Measurements from ENCODE around the gene TMEM150A.
A peak's percentile ranks its signal among the peaks of the same experiment; 100 is the strongest.
"Not testable (repeated sequence)": the region's sequence is repeated elsewhere in the genome, so short reads cannot be mapped to it uniquely, and the experiment has no call there.

The TMEM150A gene

GRCh38 chr2:85621338-85621737 is 18.8 kb upstream of the TMEM150A start:
- Histone ChIP-seq H3K36me3 (ENCODE audit: low read length) (peaks cover 54% of the 10 kb centered on the region), H3K4me3 (ENCODE audit: insufficient read depth, low read length, poor library complexity, severe bottlenecking) (no peak overlapping the region), H4K20me1 (ENCODE audit: low read depth, low read length) (peaks cover 19% of the 10 kb centered on the region; the same call in 1 of the 2 replicates), H3K9me2 (replicated peaks; ENCODE audit: insufficient read depth, low read length) (no peaks in the 10 kb centered on the region), H3K9me3 (ENCODE audit: insufficient read depth, low read length) (no peaks in the 10 kb centered on the region), H3K9ac (ENCODE audit: low read length) (no peak overlapping the region), H3K4me2 (ENCODE audit: low read depth, low read length, poor library complexity, severe bottlenecking) (no peak overlapping the region), H3K79me2 (ENCODE audit: insufficient read depth, low read length) (peaks cover 62% of the 10 kb centered on the region), H3K27ac (ENCODE audit: low read depth, low read length) (no peak overlapping the region), H2AFZ (ENCODE audit: low read depth, low read length, severe bottlenecking) (no peak overlapping the region), H3K27me3 (ENCODE audit: low read length) (no peaks in the 10 kb centered on the region), H3F3A (ENCODE audit: insufficient read depth) (peaks cover 7% of the 10 kb centered on the region; the same call in 1 of the 2 replicates)
- TF ChIP-seq CTCF (IDR thresholded peaks at IDR 0.05; ENCODE audit: insufficient read depth, low read length, poor library complexity, severe bottlenecking) (no peak), EZH2phosphoT487 (conservative IDR thresholded peaks at IDR 0.05; ENCODE audit: low read length) (no peak)

GRCh38 chr2:85619617-85620016 is 17.1 kb upstream of the TMEM150A start:
- no peak overlapping the region for H3K9ac ChIP-seq (ENCODE audit: low read length)
- peaks cover 19% of the 10 kb centered on the region; the same call in 1 of the 2 replicates for H4K20me1 ChIP-seq (ENCODE audit: low read depth, low read length)
- no peak overlapping the region for H3K27ac ChIP-seq (ENCODE audit: low read depth, low read length)
- H2AFZ ChIP-seq (ENCODE audit: low read depth, low read length, severe bottlenecking) = no peak overlapping the region
- H3K36me3 ChIP-seq (ENCODE audit: low read length) = peaks cover 48% of the 10 kb centered on the region
- TF ChIP-seq EZH2phosphoT487 (conservative IDR thresholded peaks at IDR 0.05; ENCODE audit: low read length) = no peak
- no peak for TF ChIP-seq CTCF (IDR thresholded peaks at IDR 0.05; ENCODE audit: insufficient read depth, low read length, poor library complexity, severe bottlenecking)
- H3F3A ChIP-seq (ENCODE audit: insufficient read depth) = peaks cover 8% of the 10 kb centered on the region
- no peak overlapping the region for H3K4me2 ChIP-seq (ENCODE audit: low read depth, low read length, poor library complexity, severe bottlenecking)
- no peaks in the 10 kb centered on the region for H3K9me3 ChIP-seq (ENCODE audit: insufficient read depth, low read length)
- peaks cover 65% of the 10 kb centered on the region for H3K79me2 ChIP-seq (ENCODE audit: insufficient read depth, low read length)
- no peak overlapping the region for H3K4me3 ChIP-seq (ENCODE audit: insufficient read depth, low read length, poor library complexity, severe bottlenecking)
- H3K9me2 ChIP-seq (replicated peaks; ENCODE audit: insufficient read depth, low read length) = no peaks in the 10 kb centered on the region
- no peaks in the 10 kb centered on the region for H3K27me3 ChIP-seq (ENCODE audit: low read length)

GRCh38 chr2:85617723-85618122 is 15.2 kb upstream of the TMEM150A start:
- peak overlapping the region; percentile 96 for H3K4me2 ChIP-seq (ENCODE audit: low read depth, low read length, poor library complexity, severe bottlenecking)
- peak overlapping the region; percentile 86 for H3K4me3 ChIP-seq (ENCODE audit: insufficient read depth, low read length, poor library complexity, severe bottlenecking)
- peaks cover 57% of the 10 kb centered on the region for H3K79me2 ChIP-seq (ENCODE audit: insufficient read depth, low read length)
- not testable (repeated sequence) for H3K27ac ChIP-seq (ENCODE audit: low read depth, low read length); H2AFZ ChIP-seq (ENCODE audit: low read depth, low read length, severe bottlenecking); H3K9me2 ChIP-seq (replicated peaks; ENCODE audit: insufficient read depth, low read length); H3K27me3 ChIP-seq (ENCODE audit: low read length); H3K9me3 ChIP-seq (ENCODE audit: insufficient read depth, low read length)
- H3K36me3 ChIP-seq (ENCODE audit: low read length) = peaks cover 32% of the 10 kb centered on the region
- H3K9ac ChIP-seq (ENCODE audit: low read length) = peak overlapping the region; percentile 80
- H4K20me1 ChIP-seq (ENCODE audit: low read depth, low read length) = peaks cover 13% of the 10 kb centered on the region; the same call in 1 of the 2 replicates
- peaks cover 15% of the 10 kb centered on the region; the same call in 1 of the 2 replicates for H3F3A ChIP-seq (ENCODE audit: insufficient read depth)

GRCh38 chr2:85615413-85615728 is 12.9 kb upstream of the TMEM150A start:
- TF ChIP-seq EZH2phosphoT487 (conservative IDR thresholded peaks at IDR 0.05; ENCODE audit: low read length) (no peak), CTCF (IDR thresholded peaks at IDR 0.05; ENCODE audit: insufficient read depth, low read length, poor library complexity, severe bottlenecking) (no peak)
- H4K20me1 ChIP-seq (ENCODE audit: low read depth, low read length) = peaks cover 8% of the 10 kb centered on the region; the same call in 1 of the 2 replicates
- H3K9me2 ChIP-seq (replicated peaks; ENCODE audit: insufficient read depth, low read length) = no peaks in the 10 kb centered on the region
- H3K79me2 ChIP-seq (ENCODE audit: insufficient read depth, low read length) = peaks cover 53% of the 10 kb centered on the region
- H3K4me2 ChIP-seq (ENCODE audit: low read depth, low read length, poor library complexity, severe bottlenecking) = no peak overlapping the region
- H3K36me3 ChIP-seq (ENCODE audit: low read length) = peaks cover 16% of the 10 kb centered on the region
- no peaks in the 10 kb centered on the region for H3K27me3 ChIP-seq (ENCODE audit: low read length)
- H3K9ac ChIP-seq (ENCODE audit: low read length) = peak overlapping the region; percentile 80; the same call in 1 of the 2 replicates
- H3F3A ChIP-seq (ENCODE audit: insufficient read depth) = peaks cover 15% of the 10 kb centered on the region; the same call in 1 of the 2 replicates
- H3K9me3 ChIP-seq (ENCODE audit: insufficient read depth, low read length) = no peaks in the 10 kb centered on the region
- no peak overlapping the region for H3K27ac ChIP-seq (ENCODE audit: low read depth, low read length)
- no peak overlapping the region for H3K4me3 ChIP-seq (ENCODE audit: insufficient read depth, low read length, poor library complexity, severe bottlenecking)
- no peak overlapping the region for H2AFZ ChIP-seq (ENCODE audit: low read depth, low read length, severe bottlenecking)

GRCh38 chr2:85614757-85615156 is 12.3 kb upstream of the TMEM150A start:
- H3K9me3 ChIP-seq (ENCODE audit: insufficient read depth, low read length); H3K9me2 ChIP-seq (replicated peaks; ENCODE audit: insufficient read depth, low read length); H4K20me1 ChIP-seq (ENCODE audit: low read depth, low read length); H3K4me2 ChIP-seq (ENCODE audit: low read depth, low read length, poor library complexity, severe bottlenecking); H3K9ac ChIP-seq (ENCODE audit: low read length); H3K27me3 ChIP-seq (ENCODE audit: low read length); H2AFZ ChIP-seq (ENCODE audit: low read depth, low read length, severe bottlenecking); H3K27ac ChIP-seq (ENCODE audit: low read depth, low read length); H3K4me3 ChIP-seq (ENCODE audit: insufficient read depth, low read length, poor library complexity, severe bottlenecking): not testable (repeated sequence)
- peaks cover 48% of the 10 kb centered on the region for H3K79me2 ChIP-seq (ENCODE audit: insufficient read depth, low read length)
- H3F3A ChIP-seq (ENCODE audit: insufficient read depth) = peaks cover 15% of the 10 kb centered on the region; the same call in 1 of the 2 replicates
- H3K36me3 ChIP-seq (ENCODE audit: low read length) = peaks cover 14% of the 10 kb centered on the region; the same call in 1 of the 2 replicates
